Measurements from ENCODE around the gene LTBP3.
A peak's percentile ranks its signal among the peaks of the same experiment; 100 is the strongest.

Gene LTBP3

GRCh38 chr11:65558002-65558929, at the start of gene LTBP3:
LTBP3 (minus strand) TSS chr11:65558359; CDS start chr11:65557959, 400 bp downstream.
- no peak for DNase-seq (ENCODE audit: low read depth in 2 of 2)

- DNase-seq (ENCODE audit: low read depth in 2 of 2): no peak
These were observed 48.9 kb upstream of the LTBP3 start for GRCh38 chr11:65606876-65607613.

GRCh38 chr11:65604258-65604657, 46.1 kb upstream of the LTBP3 start:
- DNase-seq (ENCODE audit: low read depth in 2 of 2): no peak

- no peak for DNase-seq (ENCODE audit: low read depth in 2 of 2)
These were observed 41.7 kb upstream of the LTBP3 start for GRCh38 chr11:65599955-65600246.

- DNase-seq (ENCODE audit: low read depth in 2 of 2): no peak
These were observed 41.2 kb upstream of the LTBP3 start for GRCh38 chr11:65599216-65599954.

- DNase-seq (ENCODE audit: low read depth in 2 of 2): no peak
These were observed 40.1 kb upstream of the LTBP3 start for GRCh38 chr11:65598258-65598699.

- DNase-seq (ENCODE audit: low read depth in 2 of 2): no peak
These were observed 38.4 kb upstream of the LTBP3 start for GRCh38 chr11:65596520-65596919.

- no peak for DNase-seq (ENCODE audit: low read depth in 2 of 2)
These were observed 37.6 kb upstream of the LTBP3 start, which contains the start of gene KCNK7 for GRCh38 chr11:65595543-65596281. KCNK7 (minus strand) TSS chr11:65595800; CDS start chr11:65595772, 28 bp downstream.

- DNase-seq (ENCODE audit: low read depth in 2 of 2): no peak
These were observed 37.0 kb upstream of the LTBP3 start for GRCh38 chr11:65595131-65595530.

- no peak for DNase-seq (ENCODE audit: low read depth in 2 of 2)
These were observed 35.6 kb upstream of the LTBP3 start for GRCh38 chr11:65593518-65594414.

GRCh38 chr11:65592858-65593517, 34.8 kb upstream of the LTBP3 start:
- no peak for DNase-seq (ENCODE audit: low read depth in 2 of 2)

GRCh38 chr11:65591939-65592857, 34.0 kb upstream of the LTBP3 start:
- no peak for DNase-seq (ENCODE audit: low read depth in 2 of 2)

- no peak for DNase-seq (ENCODE audit: low read depth in 2 of 2)
These were observed 32.1 kb upstream of the LTBP3 start for GRCh38 chr11:65590240-65590738.

- no peak for DNase-seq (ENCODE audit: low read depth in 2 of 2)
These were observed 31.5 kb upstream of the LTBP3 start for GRCh38 chr11:65589444-65590239.

- peak in 1 of 2 donors; percentile 63 for DNase-seq (ENCODE audit: low read depth in 2 of 2)
These were observed 30.3 kb upstream of the LTBP3 start for GRCh38 chr11:65588199-65589054.

GRCh38 chr11:65586676-65587075, 28.5 kb upstream of the LTBP3 start:
- DNase-seq (ENCODE audit: low read depth in 2 of 2): no peak

GRCh38 chr11:65586247-65586630, 28.1 kb upstream of the LTBP3 start:
- no peak for DNase-seq (ENCODE audit: low read depth in 2 of 2)
